Osteocyte (in vitro differentiated cells): Measurements from ENCODE around the gene STX11. TPM values are rescaled to one million over a fixed set of nuclear protein-coding genes. Genes with fewer than 3 reads are reported as not detected.
A peak's percentile ranks its signal among the peaks of the same experiment; 100 is the strongest.

Source experiments
- DNase-seq: peaks from one replicate; pipeline ENCODE4 v3.0.0; 2021; ENCODE audit warnings: mixed read lengths; ENCODE audit not compliant: unreplicated experiment; ENCODE audit errors: extremely low spot score
- H3K27ac Mint-ChIP-seq: one replicate; pipeline ENCODE4 v1.8.0; 2021; ENCODE audit warnings: mild to moderate bottlenecking, mixed read lengths; ENCODE audit not compliant: unreplicated experiment
- H3K27me3 Mint-ChIP-seq: one replicate; pipeline ENCODE4 v1.8.0; 2021; ENCODE audit warnings: mixed read lengths; ENCODE audit not compliant: unreplicated experiment
- H3K36me3 Mint-ChIP-seq: one replicate; pipeline ENCODE4 v1.8.0; 2021; ENCODE audit warnings: mixed read lengths; ENCODE audit not compliant: unreplicated experiment
- H3K4me1 Mint-ChIP-seq: one replicate; pipeline ENCODE4 v1.8.0; 2021; ENCODE audit warnings: mixed read lengths; ENCODE audit not compliant: unreplicated experiment
- H3K4me3 Mint-ChIP-seq: one replicate; pipeline ENCODE4 v1.8.0; 2021; ENCODE audit warnings: mild to moderate bottlenecking, moderate library complexity, mixed read lengths; ENCODE audit not compliant: unreplicated experiment
- H3K9me3 Mint-ChIP-seq: one replicate; pipeline ENCODE4 v1.8.0; 2021; ENCODE audit warnings: mixed read lengths; ENCODE audit not compliant: unreplicated experiment
- CTCF ChIP-seq: fragments of 200-600 bp; sonication (generic); IDR thresholded peaks from 2 replicates; pipeline ENCODE4 v1.5.0; 2021; ENCODE audit warnings: antibody characterized with exemption, mild to moderate bottlenecking, moderate library complexity
- total RNA-seq: library from RNA; stranded (reverse); gene quantifications from 2 replicates; pipeline ENCODE4 v1.2.1, GENCODE V29; 2021

STX11 gene
- total RNA-seq, 1 donor from 2014 or later = 0.86 TPM

GRCh38 chr6:144214622-144215401, 64.5 kb downstream of the STX11 start:
- Mint-ChIP-seq H3K27ac (peak overlapping the region; percentile 97), H3K36me3 (no peaks in the 10 kb centered on the region), H3K4me1 (peaks cover 27% of the 10 kb centered on the region)

GRCh38 chr6:144215402-144215931, 65.2 kb downstream of the STX11 start:
- peak overlapping the region; percentile 97 for H3K27ac Mint-ChIP-seq
- H3K36me3 Mint-ChIP-seq = no peaks in the 10 kb centered on the region
- no peak for TF ChIP-seq CTCF
- peaks cover 2% of the 10 kb centered on the region for H3K27me3 Mint-ChIP-seq
- peak overlapping the region; percentile 92 for H3K4me3 Mint-ChIP-seq
- DNase-seq = no peak
- no peaks in the 10 kb centered on the region for H3K9me3 Mint-ChIP-seq
- H3K4me1 Mint-ChIP-seq = peaks cover 29% of the 10 kb centered on the region

More at GRCh38 chr6:144214622-144215401, 64.5 kb downstream of the STX11 start:
- Mint-ChIP-seq H3K4me3 (peak overlapping the region; percentile 92), H3K27me3 (peaks cover 7% of the 10 kb centered on the region), H3K9me3 (no peaks in the 10 kb centered on the region)
- TF ChIP-seq CTCF = no peak
- no peak for DNase-seq

- peak; percentile 99 for DNase-seq
- peaks cover 29% of the 10 kb centered on the region for H3K4me1 Mint-ChIP-seq
- H3K4me3 Mint-ChIP-seq = peak overlapping the region; percentile 92
- H3K9me3 Mint-ChIP-seq = no peaks in the 10 kb centered on the region
- no peaks in the 10 kb centered on the region for H3K36me3 Mint-ChIP-seq
- no peaks in the 10 kb centered on the region for H3K27me3 Mint-ChIP-seq
- H3K27ac Mint-ChIP-seq = peak overlapping the region; percentile 97
- TF ChIP-seq CTCF = peak; percentile 72
Observed at GRCh38 chr6:144215932-144216667, 65.8 kb downstream of the STX11 start.

- H3K4me3 Mint-ChIP-seq = peak overlapping the region; percentile 92
- peaks cover 29% of the 10 kb centered on the region for H3K4me1 Mint-ChIP-seq
- TF ChIP-seq CTCF = no peak
- H3K27me3 Mint-ChIP-seq = no peaks in the 10 kb centered on the region
- no peak for DNase-seq
- no peaks in the 10 kb centered on the region for H3K9me3 Mint-ChIP-seq
- no peaks in the 10 kb centered on the region for H3K36me3 Mint-ChIP-seq
- H3K27ac Mint-ChIP-seq = peak overlapping the region; percentile 97
Observed at GRCh38 chr6:144216668-144217218, 66.4 kb downstream of the STX11 start.

- no peak for TF ChIP-seq CTCF
- peak overlapping the region; percentile 92 for H3K4me3 Mint-ChIP-seq
- H3K36me3 Mint-ChIP-seq = no peaks in the 10 kb centered on the region
- H3K27ac Mint-ChIP-seq = peak overlapping the region; percentile 97
- H3K9me3 Mint-ChIP-seq = no peaks in the 10 kb centered on the region
- no peaks in the 10 kb centered on the region for H3K27me3 Mint-ChIP-seq
- no peak for DNase-seq
- peaks cover 29% of the 10 kb centered on the region for H3K4me1 Mint-ChIP-seq
Observed at GRCh38 chr6:144217264-144217663, 66.9 kb downstream of the STX11 start.
